Measurements from ENCODE around the gene MAD1L1.

Gene MAD1L1

DNA sequence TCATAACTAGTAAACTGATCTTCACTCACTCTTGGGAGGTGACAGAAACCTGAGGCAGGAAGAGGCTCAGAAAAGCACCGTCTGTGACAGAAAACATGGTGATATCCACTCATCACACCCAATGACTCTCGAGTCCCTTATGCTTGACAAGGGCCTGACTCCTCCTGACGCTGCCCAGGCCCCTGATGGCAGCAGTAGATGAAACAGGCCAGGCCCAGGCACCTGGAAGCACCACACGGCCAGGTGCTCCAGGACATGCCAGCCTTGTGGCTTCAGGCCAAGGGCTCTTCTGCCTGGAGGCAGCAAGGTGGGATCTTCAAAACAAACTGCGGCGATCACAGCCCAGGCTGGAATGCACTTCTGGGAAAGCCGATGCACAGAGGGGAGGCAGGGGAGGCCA is 89.3 kb downstream of the MAD1L1 start:
- Histone ChIP-seq H3K27ac (no peak overlapping the region), H3K9me3 (no peaks in the 10 kb centered on the region), H3K36me3 (peaks cover 39% of the 10 kb centered on the region), H3K4me1 (ENCODE audit: control insufficient read depth in 1 of 2, insufficient read depth in 1 of 2, low read depth in 1 of 2, low read length in 1 of 2) (peaks cover 0 to 7% of the 10 kb centered on the region in 2 experiments), H3K27me3 (no peaks in the 10 kb centered on the region), H3K4me3 (ENCODE audit: low read depth in 1 of 2, low read length in 1 of 2) (no peak overlapping the region)
- no peak for TF ChIP-seq CTCF (IDR thresholded peaks at IDR 0.05)

DNA sequence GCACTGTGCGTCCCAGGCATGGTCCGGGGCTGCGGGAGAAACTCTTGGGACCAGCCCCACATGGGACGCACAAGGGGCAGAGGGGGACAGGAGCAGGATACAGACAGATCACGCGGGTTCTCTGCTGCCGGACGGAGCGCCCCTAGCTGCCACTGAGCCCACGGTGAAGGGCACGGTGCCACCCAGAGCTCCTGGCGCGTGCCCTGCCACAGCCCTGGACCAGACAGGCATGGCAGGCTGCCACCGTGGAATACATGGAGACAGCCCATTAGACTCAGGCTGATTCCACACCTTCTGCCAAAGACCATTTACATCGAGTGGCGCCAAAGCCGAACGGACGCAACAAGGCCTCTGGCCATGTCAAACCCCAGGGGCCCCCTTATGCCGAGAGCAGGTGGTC is 90.4 kb downstream of the MAD1L1 start:
- Histone ChIP-seq H3K36me3 (peaks cover 30% of the 10 kb centered on the region), H3K9me3 (no peaks in the 10 kb centered on the region), H3K4me1 (ENCODE audit: control insufficient read depth in 1 of 2, insufficient read depth in 1 of 2, low read depth in 1 of 2, low read length in 1 of 2) (peaks cover 0 to 10% of the 10 kb centered on the region in 2 experiments), H3K4me3 (ENCODE audit: low read depth in 1 of 2, low read length in 1 of 2) (no peak overlapping the region), H3K27ac (no peak overlapping the region), H3K27me3 (no peaks in the 10 kb centered on the region)
- TF ChIP-seq CTCF (IDR thresholded peaks at IDR 0.05): no peak

DNA sequence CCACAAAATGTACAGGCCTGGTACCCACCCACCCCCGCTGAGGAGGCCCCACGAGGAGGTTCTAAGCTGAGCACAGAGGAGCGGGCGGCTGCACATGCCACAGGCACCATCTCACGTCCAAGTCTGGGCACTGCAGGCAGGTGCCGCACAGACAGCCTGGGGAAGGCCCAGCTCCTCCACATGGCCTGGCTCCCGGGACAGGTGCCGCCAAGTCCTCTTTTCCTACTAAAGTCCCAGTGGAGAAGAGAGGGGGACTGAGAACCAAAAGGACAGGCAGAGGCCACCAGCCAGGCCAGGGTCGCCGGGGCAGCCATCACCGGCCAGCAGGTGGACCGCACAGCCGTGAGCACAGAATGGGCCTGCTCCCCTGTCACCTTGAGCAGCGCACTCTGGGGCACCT is 91.1 kb downstream of the MAD1L1 start:
- H3K36me3 ChIP-seq: peaks cover 29% of the 10 kb centered on the region
- H3K4me3 ChIP-seq (ENCODE audit: low read depth in 1 of 2, low read length in 1 of 2): no peak overlapping the region
- no peaks in the 10 kb centered on the region for H3K9me3 ChIP-seq
- H3K27ac ChIP-seq: no peak overlapping the region
- H3K27me3 ChIP-seq: no peaks in the 10 kb centered on the region
- TF ChIP-seq CTCF (IDR thresholded peaks at IDR 0.05): no peak
- peaks cover 0 to 10% of the 10 kb centered on the region in 2 experiments for H3K4me1 ChIP-seq (ENCODE audit: control insufficient read depth in 1 of 2, insufficient read depth in 1 of 2, low read depth in 1 of 2, low read length in 1 of 2)

GRCh38 chr7:2141021-2141410 is 91.7 kb downstream of the MAD1L1 start:
- Histone ChIP-seq H3K4me3 (ENCODE audit: low read depth in 1 of 2, low read length in 1 of 2) (no peak overlapping the region), H3K27ac (no peak overlapping the region)

GRCh38 chr7:2140216-2141020 is 92.3 kb downstream of the MAD1L1 start:
- no peak overlapping the region for H3K4me3 ChIP-seq (ENCODE audit: low read depth in 1 of 2, low read length in 1 of 2)
- no peaks in the 10 kb centered on the region for H3K27me3 ChIP-seq
- TF ChIP-seq CTCF (IDR thresholded peaks at IDR 0.05): no peak
- H3K36me3 ChIP-seq: peaks cover 32% of the 10 kb centered on the region
- H3K27ac ChIP-seq: no peak overlapping the region
- no peaks in the 10 kb centered on the region for H3K9me3 ChIP-seq
- peaks cover 0 to 6% of the 10 kb centered on the region in 2 experiments for H3K4me1 ChIP-seq (ENCODE audit: control insufficient read depth in 1 of 2, insufficient read depth in 1 of 2, low read depth in 1 of 2, low read length in 1 of 2)

More at GRCh38 chr7:2141021-2141410, 91.7 kb downstream of the MAD1L1 start:
- no peaks in the 10 kb centered on the region for H3K9me3 ChIP-seq
- H3K36me3 ChIP-seq: peaks cover 34% of the 10 kb centered on the region
- no peaks in the 10 kb centered on the region for H3K27me3 ChIP-seq
- TF ChIP-seq CTCF (IDR thresholded peaks at IDR 0.05): no peak
- peaks cover 0 to 10% of the 10 kb centered on the region in 2 experiments for H3K4me1 ChIP-seq (ENCODE audit: control insufficient read depth in 1 of 2, insufficient read depth in 1 of 2, low read depth in 1 of 2, low read length in 1 of 2)
